Endodermal cell (in vitro differentiated cells): ENCODE results near the gene RBFA. TPM values are rescaled to one million over a fixed set of nuclear protein-coding genes. Genes with fewer than 3 reads are reported as not detected.

Experiments
- DNase-seq: peaks from one replicate; pipeline ENCODE4 v3.0.0-alpha.2; 2017
- H3K27ac ChIP-seq: 2 replicates; pipeline ENCODE4 v1.5.1; 2013; ENCODE audit warnings: mild to moderate bottlenecking, low read depth, low read length, moderate library complexity
- H3K27me3 ChIP-seq: 2 replicates; pipeline ENCODE4 v1.6.1; 2013; ENCODE audit warnings: mild to moderate bottlenecking, low read length, moderate library complexity; ENCODE audit not compliant: insufficient read depth, control insufficient read depth, poor library complexity, severe bottlenecking
- H3K36me3 ChIP-seq: 2 replicates; pipeline ENCODE4 v1.7.0; 2013; ENCODE audit warnings: mild to moderate bottlenecking, low read length, moderate library complexity; ENCODE audit not compliant: control insufficient read depth, insufficient read depth
- H3K4me1 ChIP-seq: one replicate; pipeline ENCODE4 v1.7.0; 2013; ENCODE audit warnings: low read length; ENCODE audit not compliant: control insufficient read depth, insufficient read depth
- H3K4me3 ChIP-seq: 2 replicates; pipeline ENCODE4 v1.5.1; 2013; ENCODE audit warnings: mild to moderate bottlenecking, low read length, moderate library complexity
- H3K9ac ChIP-seq: 2 replicates; pipeline ENCODE4 v1.6.1; 2013; ENCODE audit warnings: mild to moderate bottlenecking, low read length, moderate library complexity; ENCODE audit not compliant: poor library complexity, severe bottlenecking; ENCODE audit errors: extremely low read depth
- H3K9me3 ChIP-seq: 2 replicates; pipeline ENCODE4 v1.6.1; 2013; ENCODE audit warnings: mild to moderate bottlenecking, low read length, moderate library complexity; ENCODE audit not compliant: control insufficient read depth
- H3K27ac Mint-ChIP-seq: 2 replicates; pipeline ENCODE4 v1.8.0; 2020; ENCODE audit warnings: mixed read lengths
- H3K27me3 Mint-ChIP-seq: 2 replicates; pipeline ENCODE4 v1.8.0; 2021; ENCODE audit warnings: mild to moderate bottlenecking, mixed read lengths; ENCODE audit not compliant: insufficient read depth
- H3K36me3 Mint-ChIP-seq: 2 replicates; pipeline ENCODE4 v1.8.0; 2020; ENCODE audit warnings: low read depth, mixed read lengths
- H3K4me1 Mint-ChIP-seq: 2 replicates; pipeline ENCODE4 v1.8.0; 2020; ENCODE audit warnings: mixed read lengths
- H3K4me3 Mint-ChIP-seq: 2 replicates; pipeline ENCODE4 v1.8.0; 2020; ENCODE audit warnings: mild to moderate bottlenecking, moderate library complexity, mixed read lengths
- H3K9me3 Mint-ChIP-seq: 2 replicates; pipeline ENCODE4 v1.8.0; 2020; ENCODE audit warnings: mild to moderate bottlenecking, mixed read lengths
- WGBS, 2 experiments: methylation state at CpG; one replicate each; pipeline versions ENCODE4 v1.1.5 to v1.1.7; 2013; ENCODE audit warnings: missing lambda C conversion rate in 2 of 2, mixed read lengths in 1 of 2; ENCODE audit not compliant: insufficient coverage in 1 of 2, insufficient read length in 1 of 2; 5-methylcytosine and 5-hydroxymethylcytosine counted together
- total RNA-seq, 2 donors: library from RNA; stranded (reverse); fragmentation: NEBNext Ultra II Directional in 1 of 2; extraction: Animal tissue kit (Norgen Biotek cat#: 25700) in 1 of 2; gene quantifications; 2 replicates in 1 of 2; 3 replicates in 1 of 2; pipeline ENCODE4 v1.2.1, GENCODE V29; 2021
- TF ChIP-seq, protein P1 (sequence below): fragments of 200-600 bp; sonication (generic); conservative IDR thresholded peaks from 2 replicates; pipeline ENCODE4 v1.5.0; 2021; ENCODE audit warnings: antibody characterized with exemption, mild to moderate bottlenecking

RBFA gene
- total RNA-seq, 2 donors from 2014 or later: 16.6 to 27.6 TPM

DNA sequence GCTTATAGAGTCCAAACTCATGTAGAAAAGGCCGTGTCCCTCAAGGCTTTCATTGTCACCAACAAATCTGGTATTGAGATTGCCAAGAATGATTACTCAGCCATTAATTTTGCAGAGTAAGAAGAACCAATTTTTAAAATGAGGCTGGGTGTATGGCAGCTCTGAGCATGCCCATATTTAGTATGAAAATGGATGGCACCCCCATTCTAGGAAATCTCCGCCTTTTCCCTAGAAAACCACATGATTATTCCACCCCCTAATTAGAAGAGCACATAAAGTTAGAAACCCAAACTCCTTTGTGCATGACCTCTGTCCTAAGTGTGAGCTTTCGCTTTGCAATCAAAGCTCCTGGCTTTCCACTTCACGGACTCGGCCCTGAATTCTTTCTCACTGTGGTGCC lies 31.8 kb upstream of the RBFA start:
- Mint-ChIP-seq H3K4me1 (no peaks in the 10 kb centered on the region), H3K27me3 (peaks cover 72% of the 10 kb centered on the region), H3K9me3 (peaks cover 56% of the 10 kb centered on the region), H3K36me3 (peaks cover 4% of the 10 kb centered on the region), H3K4me3 (no peak overlapping the region), H3K27ac (no peak overlapping the region)
- peaks cover 2% of the 10 kb centered on the region for H3K27me3 ChIP-seq
- WGBS, 2 experiments: 91 to 95% methylated on average over 3 to 5 of the region's 5 CpGs
- H3K9me3 ChIP-seq: peaks cover 23% of the 10 kb centered on the region
- no peaks in the 10 kb centered on the region for H3K4me1 ChIP-seq
- no peak overlapping the region for H3K4me3 ChIP-seq
- H3K36me3 ChIP-seq: no peaks in the 10 kb centered on the region
- DNase-seq: no peak
- TF ChIP-seq, protein P1, sequence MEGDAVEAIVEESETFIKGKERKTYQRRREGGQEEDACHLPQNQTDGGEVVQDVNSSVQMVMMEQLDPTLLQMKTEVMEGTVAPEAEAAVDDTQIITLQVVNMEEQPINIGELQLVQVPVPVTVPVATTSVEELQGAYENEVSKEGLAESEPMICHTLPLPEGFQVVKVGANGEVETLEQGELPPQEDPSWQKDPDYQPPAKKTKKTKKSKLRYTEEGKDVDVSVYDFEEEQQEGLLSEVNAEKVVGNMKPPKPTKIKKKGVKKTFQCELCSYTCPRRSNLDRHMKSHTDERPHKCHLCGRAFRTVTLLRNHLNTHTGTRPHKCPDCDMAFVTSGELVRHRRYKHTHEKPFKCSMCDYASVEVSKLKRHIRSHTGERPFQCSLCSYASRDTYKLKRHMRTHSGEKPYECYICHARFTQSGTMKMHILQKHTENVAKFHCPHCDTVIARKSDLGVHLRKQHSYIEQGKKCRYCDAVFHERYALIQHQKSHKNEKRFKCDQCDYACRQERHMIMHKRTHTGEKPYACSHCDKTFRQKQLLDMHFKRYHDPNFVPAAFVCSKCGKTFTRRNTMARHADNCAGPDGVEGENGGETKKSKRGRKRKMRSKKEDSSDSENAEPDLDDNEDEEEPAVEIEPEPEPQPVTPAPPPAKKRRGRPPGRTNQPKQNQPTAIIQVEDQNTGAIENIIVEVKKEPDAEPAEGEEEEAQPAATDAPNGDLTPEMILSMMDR: no peak
- H3K27ac ChIP-seq: no peak overlapping the region
- no peak overlapping the region for H3K9ac ChIP-seq

GRCh38 chr18:80004600-80005342 lies 29.5 kb upstream of the RBFA start:
- Mint-ChIP-seq H3K4me3 (no peak overlapping the region), H3K4me1 (no peaks in the 10 kb centered on the region), H3K9me3 (peaks cover 65% of the 10 kb centered on the region), H3K27ac (no peak overlapping the region), H3K27me3 (peaks cover 65% of the 10 kb centered on the region), H3K36me3 (peaks cover 9% of the 10 kb centered on the region)
- DNase-seq: no peak
- TF ChIP-seq, protein P1: no peak
- 88 to 98% methylated on average over 8 to 12 of the region's 12 CpGs for WGBS, 2 experiments
- no peaks in the 10 kb centered on the region for H3K4me1 ChIP-seq
- H3K36me3 ChIP-seq: no peaks in the 10 kb centered on the region
- H3K27ac ChIP-seq: no peak overlapping the region
- no peak overlapping the region for H3K4me3 ChIP-seq
- peaks cover 23% of the 10 kb centered on the region for H3K9me3 ChIP-seq
- H3K9ac ChIP-seq: no peak overlapping the region
- H3K27me3 ChIP-seq: no peaks in the 10 kb centered on the region

GRCh38 chr18:80006724-80007123 lies 27.5 kb upstream of the RBFA start:
- no peak overlapping the region for H3K27ac Mint-ChIP-seq
- TF ChIP-seq, protein P1: no peak
- no peaks in the 10 kb centered on the region for H3K27me3 ChIP-seq
- WGBS, 2 experiments: 52 to 67% methylated on average over 6 to 7 of the region's 7 CpGs
- peaks cover 58% of the 10 kb centered on the region for H3K9me3 Mint-ChIP-seq
- H3K4me1 ChIP-seq: no peaks in the 10 kb centered on the region
- H3K4me3 ChIP-seq: no peak overlapping the region
- no peak for DNase-seq
- H3K9ac ChIP-seq: no peak overlapping the region
- no peak overlapping the region for H3K4me3 Mint-ChIP-seq
- peaks cover 57% of the 10 kb centered on the region for H3K27me3 Mint-ChIP-seq
- no peaks in the 10 kb centered on the region for H3K4me1 Mint-ChIP-seq
- H3K36me3 ChIP-seq: no peaks in the 10 kb centered on the region
- peaks cover 6% of the 10 kb centered on the region for H3K9me3 ChIP-seq
- H3K27ac ChIP-seq: no peak overlapping the region
- peaks cover 5% of the 10 kb centered on the region for H3K36me3 Mint-ChIP-seq
